Right lobe of liver (tissue), 6 donors: ENCODE data around the gene MYCBP2. TPM values are rescaled to one million over a fixed set of nuclear protein-coding genes. Genes with fewer than 3 reads are reported as not detected.

ENCODE experiments used
- ATAC-seq, 4 donors: fragments of 200-7000 bp; cut with Tn5 transposase; one replicate each; pipeline ENCODE4 v1.9.1; 2020; ENCODE audit warnings: mild to moderate bottlenecking in 4 of 4, moderate library complexity in 4 of 4
- DNase-seq, 3 donors: peaks; one replicate each; pipeline ENCODE4 v3.0.0-alpha.2; 2020
- H3K27ac ChIP-seq, 3 donors: fragments of 200-600 bp; one replicate each; pipeline ENCODE4 v1.8.0; 2022
- H3K27me3 ChIP-seq, 2 donors: fragments of 200-600 bp; one replicate each; pipeline ENCODE4 v1.8.0; 2022
- H3K36me3 ChIP-seq, 4 donors: fragments of 200-600 bp; sonication (generic) in 1 of 4; one replicate each; pipeline versions ENCODE4 v1.5.1 to v1.8.0; 2017 to 2022; ENCODE audit warnings: control low read depth in 1 of 4
- H3K4me1 ChIP-seq, 4 donors: fragments of 200-600 bp; sonication (generic) in 1 of 4; one replicate each; pipeline versions ENCODE4 v1.5.1 to v1.8.0; 2017 to 2022; ENCODE audit warnings: control low read depth in 1 of 4
- H3K4me3 ChIP-seq, 3 donors: fragments of 200-600 bp; one replicate each; pipeline ENCODE4 v1.8.0; 2022
- H3K9me3 ChIP-seq, 4 donors: fragments of 200-600 bp; sonication (generic) in 1 of 4; one replicate each; pipeline versions ENCODE4 v1.5.1 to v1.8.0; 2017 to 2022; ENCODE audit warnings: control low read depth in 1 of 4
- CTCF ChIP-seq, 4 donors: fragments of 200-600 bp in 3 of 4; fragments of 450-650 bp in 1 of 4; IDR thresholded peaks; one replicate each; pipeline versions ENCODE4 v1.5.1 to v1.8.0; 2016 to 2022; ENCODE audit warnings: antibody characterized with exemption in 4 of 4, mild to moderate bottlenecking in 2 of 4
- POLR2A ChIP-seq: fragments of 450-650 bp; IDR thresholded peaks from one replicate; pipeline ENCODE4 v1.6.1; 2017; ENCODE audit warnings: antibody characterized with exemption, mild to moderate bottlenecking
- WGBS: methylation state at CpG from one replicate; pipeline ENCODE4 v1.1.6; 2018; ENCODE audit warnings: low coverage, low lambda C conversion rate; ENCODE audit not compliant: insufficient coverage; ENCODE audit errors: missing lambda C conversion rate; 5-methylcytosine and 5-hydroxymethylcytosine counted together
- intact Hi-C, 2 donors: fragments of 100-400 bp; cut with DNase I; formaldehyde crosslinking; loops; one replicate each; pipeline versions ENCODE4 v1.11.2 to v1.14.1; 2022
- long read RNA-seq: library from polyadenylated mRNA; unstranded; transcript quantifications from one replicate; pipeline ENCODE4 v2.0.0, GENCODE V29; 2019
- total RNA-seq, 6 experiments: library from RNA; depleted of rRNA in 2 of 6; stranded (reverse); fragments of >200 nt in 2 of 6; fragmentation: NEBNext Ultra II Directional in 3 of 6; extraction: Animal tissue kit (Norgen Biotek cat#: 25700) in 3 of 6; gene quantifications; one replicate each; pipeline versions ENCODE4 v1.1.0 to v1.2.4, GENCODE V29; 2016 to 2023
- donor health status: DM: no; HTN: yes; CAD: no.
- donor health status: DM: no; HTN: no; CAD: no.
- donor health status: DM: no; HTN: no; CAD: no.
- donor health status: DM: no; HTN: yes; CAD: no.
- donor health status: DM: no; HTN: yes; CAD: no.

Gene MYCBP2
- total RNA-seq, result 10 to 100 TPM; 27.8 to 50.1 (median 43.2) TPM
- long read RNA-seq, partial matches to known transcripts, result 1 of 2 reads
- long read RNA-seq, other reads (novel, unspliced or antisense), result 1 of 2 reads

GRCh38 chr13:77326905-77327604 is at the start of gene MYCBP2:
TSS of gene MYCBP2 (minus strand) at chr13:77327094. CDS start at chr13:77326775, 319 bp downstream.
- Histone ChIP-seq H3K27me3 (no peaks in the 10 kb centered on the region), H3K4me1 (peaks cover 0 to 33% (median 3%) of the 10 kb centered on the region in 4 donors), H3K4me3 (peak within 1 kb of the TSS; percentile 78 to 87 (median 84)), H3K36me3 (no peaks in the 10 kb centered on the region), H3K27ac (peak within 1 kb of the TSS; percentile 75 to 89 (median 82)), H3K9me3 (no peaks in the 10 kb centered on the region)
- intact Hi-C loops, result no loop called here
- TF ChIP-seq POLR2A (peak; percentile 94), CTCF (IDR thresholded peaks at IDR 0.05) (no peak)
- under 1% methylated on average over 33 of the region's 35 CpGs for WGBS
- peak; percentile 84 to 91 (median 89) for ATAC-seq
- DNase-seq, result peak; percentile 97 to 98 (median 97)

GRCh38 chr13:77375560-77376108 is 48.7 kb upstream of the MYCBP2 start:
- H3K27me3 ChIP-seq, result no peaks in the 10 kb centered on the region
- ATAC-seq (no peak), DNase-seq (no peak)
- peaks cover 0 to 6% (median 0%) of the 10 kb centered on the region in 4 donors for H3K4me1 ChIP-seq
- no peaks in the 10 kb centered on the region for H3K9me3 ChIP-seq
- no peaks in the 10 kb centered on the region for H3K36me3 ChIP-seq
- 77% methylated on average over 1 of the region's 1 CpG for WGBS
- no peak overlapping the region for H3K27ac ChIP-seq
- TF ChIP-seq CTCF (IDR thresholded peaks at IDR 0.05), result no peak
- no peak for TF ChIP-seq POLR2A
- H3K4me3 ChIP-seq, result no peak overlapping the region
- intact Hi-C loops, result no loop called here

- ATAC-seq (no peak), DNase-seq (no peak)
- Histone ChIP-seq H3K36me3 (no peaks in the 10 kb centered on the region), H3K27ac (no peak overlapping the region), H3K4me1 (peaks cover 0 to 8% (median 0%) of the 10 kb centered on the region in 4 donors), H3K4me3 (no peak overlapping the region), H3K27me3 (no peaks in the 10 kb centered on the region), H3K9me3 (no peaks in the 10 kb centered on the region)
- TF ChIP-seq POLR2A, result no peak
- TF ChIP-seq CTCF (IDR thresholded peaks at IDR 0.05), result no peak
- intact Hi-C loops, result no loop called here
- WGBS, result 68% methylated on average over 2 of the region's 2 CpGs
Measured at GRCh38 chr13:77374786-77375185, 47.9 kb upstream of the MYCBP2 start.

- H3K27me3 ChIP-seq, result no peaks in the 10 kb centered on the region
- 70% methylated on average over 1 of the region's 1 CpG for WGBS
- H3K4me3 ChIP-seq, result no peak overlapping the region
- no peaks in the 10 kb centered on the region for H3K9me3 ChIP-seq
- H3K27ac ChIP-seq, result no peak overlapping the region
- H3K4me1 ChIP-seq, result peaks cover 0 to 8% (median 0%) of the 10 kb centered on the region in 4 donors
- ATAC-seq (no peak), DNase-seq (no peak)
- TF ChIP-seq CTCF (IDR thresholded peaks at IDR 0.05) (no peak), POLR2A (no peak)
- intact Hi-C loops, result no loop called here
- no peaks in the 10 kb centered on the region for H3K36me3 ChIP-seq
Measured at GRCh38 chr13:77374339-77374738, 47.4 kb upstream of the MYCBP2 start.
